HepG2 (cell line): Measurements from ENCODE around the gene MPV17L2. TPM values are rescaled to one million over a fixed set of nuclear protein-coding genes. Genes with fewer than 3 reads are reported as not detected.

Experiments
- CEBPB ChIP-seq: IDR thresholded peaks from 2 replicates; pipeline ENCODE4 v1.6.1; 2011; ENCODE audit warnings: low read depth, low read length, improper control_type of control experiment, borderline replicate concordance
- KDM5A ChIP-seq: fragments of 200-600 bp; sonication (generic); IDR thresholded peaks from 2 replicates; pipeline ENCODE4 v1.7.0; 2018; ENCODE audit warnings: antibody characterized with exemption, mild to moderate bottlenecking, low read length, borderline replicate concordance
- MXD4 ChIP-seq: IDR thresholded peaks from 2 replicates; pipeline ENCODE4 v1.6.1; 2016; ENCODE audit warnings: mild to moderate bottlenecking, missing biosample characterization, missing genetic modification reagents
- POLR2AphosphoS5 ChIP-seq: IDR thresholded peaks from 2 replicates; pipeline ENCODE4 v1.6.1; 2012; ENCODE audit warnings: low read depth, low read length
- RERE ChIP-seq: IDR thresholded peaks from 2 replicates; pipeline ENCODE4 v1.6.1; 2016; ENCODE audit warnings: low read depth, missing genetic modification reagents, missing compliant biosample characterization
- SAP130 ChIP-seq: IDR thresholded peaks from 2 replicates; pipeline ENCODE4 v1.6.1; 2016; ENCODE audit warnings: low read depth
- TARDBP ChIP-seq: sonication (generic); formaldehyde crosslinking; IDR thresholded peaks from 2 replicates; pipeline ENCODE4 v1.8.0; 2022; ENCODE audit warnings: mild to moderate bottlenecking, missing genetic modification reagents
- TEAD2 ChIP-seq: sonication (generic); formaldehyde crosslinking; IDR thresholded peaks from 2 replicates; pipeline ENCODE4 v1.9.0; 2021; ENCODE audit warnings: missing genetic modification reagents
- ZKSCAN1 ChIP-seq: fragments of 150-350 bp; IDR thresholded peaks from 2 replicates; pipeline ENCODE4 v1.6.1; 2014; ENCODE audit warnings: low read length
- ZNF383 ChIP-seq: sonication (generic); formaldehyde crosslinking; IDR thresholded peaks from 2 replicates; pipeline ENCODE4 v1.4.0; 2020; ENCODE audit warnings: missing genetic modification reagents, mild to moderate bottlenecking, borderline replicate concordance
- ZNF44 ChIP-seq: sonication (generic); formaldehyde crosslinking; IDR thresholded peaks from 2 replicates; pipeline ENCODE4 v1.5.1; 2020; ENCODE audit warnings: mild to moderate bottlenecking, missing genetic modification reagents
- ZNF569 ChIP-seq: sonication (generic); formaldehyde crosslinking; IDR thresholded peaks from 2 replicates; pipeline ENCODE4 v1.5.0; 2020; ENCODE audit warnings: mild to moderate bottlenecking, missing genetic modification reagents, moderate library complexity, borderline replicate concordance
- ZNF572 ChIP-seq: sonication (generic); formaldehyde crosslinking; IDR thresholded peaks from 2 replicates; pipeline ENCODE4 v1.5.1; 2020; ENCODE audit warnings: mild to moderate bottlenecking, missing genetic modification reagents
- ZNF660 ChIP-seq: sonication (generic); formaldehyde crosslinking; IDR thresholded peaks from 2 replicates; pipeline ENCODE4 v1.5.1; 2020; ENCODE audit warnings: mild to moderate bottlenecking, low read depth, missing genetic modification reagents, borderline replicate concordance
- polyA plus RNA-seq, 8 experiments: library from polyadenylated mRNA; depleted of rRNA in 3 of 8; stranded (reverse) in 7 of 8; unstranded in 1 of 8; fragments of >200 nt; fragmentation: Illumina TruSeq in 4 of 8; extraction: Trizol in 4 of 8; gene quantifications; 2 replicates each; pipeline versions ENCODE4 v1.2.1 to v1.2.3, GENCODE V29; 2011 to 2016; ENCODE audit warnings: low read depth in 4 of 8, missing spikeins in 1 of 8, mixed read lengths in 1 of 8; ENCODE audit not compliant: insufficient read depth in 1 of 8
- total RNA-seq, 5 experiments: library from RNA; depleted of rRNA; stranded (reverse); fragments of >200 nt; fragmentation: Illumina TruSeq; extraction: Trizol; gene quantifications; 2 replicates each; pipeline ENCODE4 v1.2.3, GENCODE V29; 2016; ENCODE audit warnings: low read depth in 1 of 5
- TF ChIP-seq, protein P1 (sequence below): sonication (generic); formaldehyde crosslinking; IDR thresholded peaks from 2 replicates; pipeline ENCODE4 v1.5.1; 2020; ENCODE audit warnings: mild to moderate bottlenecking, missing genetic modification reagents, moderate library complexity
- TF ChIP-seq, protein P2 (sequence below): sonication (generic); formaldehyde crosslinking; IDR thresholded peaks from 2 replicates; pipeline ENCODE4 v1.5.0; 2020; ENCODE audit warnings: missing genetic modification reagents, mild to moderate bottlenecking, borderline replicate concordance

The MPV17L2 gene
- total and polyA plus RNA-seq, 2 of the 13 experiments (the other 11 are each of a cell fraction or from before 2014, with no cell fraction given), result 13.6 to 16.7 TPM

GRCh38 chr19:18223860-18224524 is 31.0 kb downstream of the MPV17L2 start (continued):
- no peak for TF ChIP-seq RERE (CRISPR knock-in tag)
- TF ChIP-seq ZNF660 (CRISPR knock-in tag), result no peak
- TF ChIP-seq, protein P1, sequence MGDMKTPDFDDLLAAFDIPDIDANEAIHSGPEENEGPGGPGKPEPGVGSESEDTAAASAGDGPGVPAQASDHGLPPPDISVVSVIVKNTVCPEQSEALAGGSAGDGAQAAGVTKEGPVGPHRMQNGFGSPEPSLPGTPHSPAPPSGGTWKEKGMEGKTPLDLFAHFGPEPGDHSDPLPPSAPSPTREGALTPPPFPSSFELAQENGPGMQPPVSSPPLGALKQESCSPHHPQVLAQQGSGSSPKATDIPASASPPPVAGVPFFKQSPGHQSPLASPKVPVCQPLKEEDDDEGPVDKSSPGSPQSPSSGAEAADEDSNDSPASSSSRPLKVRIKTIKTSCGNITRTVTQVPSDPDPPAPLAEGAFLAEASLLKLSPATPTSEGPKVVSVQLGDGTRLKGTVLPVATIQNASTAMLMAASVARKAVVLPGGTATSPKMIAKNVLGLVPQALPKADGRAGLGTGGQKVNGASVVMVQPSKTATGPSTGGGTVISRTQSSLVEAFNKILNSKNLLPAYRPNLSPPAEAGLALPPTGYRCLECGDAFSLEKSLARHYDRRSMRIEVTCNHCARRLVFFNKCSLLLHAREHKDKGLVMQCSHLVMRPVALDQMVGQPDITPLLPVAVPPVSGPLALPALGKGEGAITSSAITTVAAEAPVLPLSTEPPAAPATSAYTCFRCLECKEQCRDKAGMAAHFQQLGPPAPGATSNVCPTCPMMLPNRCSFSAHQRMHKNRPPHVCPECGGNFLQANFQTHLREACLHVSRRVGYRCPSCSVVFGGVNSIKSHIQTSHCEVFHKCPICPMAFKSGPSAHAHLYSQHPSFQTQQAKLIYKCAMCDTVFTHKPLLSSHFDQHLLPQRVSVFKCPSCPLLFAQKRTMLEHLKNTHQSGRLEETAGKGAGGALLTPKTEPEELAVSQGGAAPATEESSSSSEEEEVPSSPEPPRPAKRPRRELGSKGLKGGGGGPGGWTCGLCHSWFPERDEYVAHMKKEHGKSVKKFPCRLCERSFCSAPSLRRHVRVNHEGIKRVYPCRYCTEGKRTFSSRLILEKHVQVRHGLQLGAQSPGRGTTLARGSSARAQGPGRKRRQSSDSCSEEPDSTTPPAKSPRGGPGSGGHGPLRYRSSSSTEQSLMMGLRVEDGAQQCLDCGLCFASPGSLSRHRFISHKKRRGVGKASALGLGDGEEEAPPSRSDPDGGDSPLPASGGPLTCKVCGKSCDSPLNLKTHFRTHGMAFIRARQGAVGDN (CRISPR knock-in tag), result peak; percentile 86
- no peak for TF ChIP-seq ZNF44 (CRISPR knock-in tag)
- 0 out of 2 replicates have a peak, but pooled peaks have one; percentile 70 for TF ChIP-seq ZNF569 (CRISPR knock-in tag)
- TF ChIP-seq, protein P2, sequence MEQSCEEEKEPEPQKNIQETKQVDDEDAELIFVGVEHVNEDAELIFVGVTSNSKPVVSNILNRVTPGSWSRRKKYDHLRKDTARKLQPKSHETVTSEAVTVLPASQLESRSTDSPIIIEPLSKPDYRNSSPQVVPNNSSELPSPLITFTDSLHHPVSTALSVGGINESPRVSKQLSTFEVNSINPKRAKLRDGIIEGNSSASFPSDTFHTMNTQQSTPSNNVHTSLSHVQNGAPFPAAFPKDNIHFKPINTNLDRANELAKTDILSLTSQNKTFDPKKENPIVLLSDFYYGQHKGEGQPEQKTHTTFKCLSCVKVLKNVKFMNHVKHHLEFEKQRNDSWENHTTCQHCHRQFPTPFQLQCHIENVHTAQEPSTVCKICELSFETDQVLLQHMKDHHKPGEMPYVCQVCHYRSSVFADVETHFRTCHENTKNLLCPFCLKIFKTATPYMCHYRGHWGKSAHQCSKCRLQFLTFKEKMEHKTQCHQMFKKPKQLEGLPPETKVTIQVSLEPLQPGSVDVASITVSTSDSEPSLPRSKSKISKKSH (CRISPR knock-in tag), result 0 out of 2 replicates have a peak, but pooled peaks have one; percentile 52
- peak; percentile 39; the same call in 1 of the 2 replicates for TF ChIP-seq SAP130 (CRISPR knock-in tag)
- TF ChIP-seq CEBPB, result no peak
- TF ChIP-seq ZNF572 (CRISPR knock-in tag), result peak; percentile 91
- TF ChIP-seq ZKSCAN1, result no peak
- TF ChIP-seq ZNF383 (CRISPR knock-in tag), result peak; percentile 33; the same call in 1 of the 2 replicates
- TF ChIP-seq TEAD2 (CRISPR knock-in tag), result no peak
- TF ChIP-seq POLR2AphosphoS5, result peak; percentile 65
- peak; percentile 55; the same call in 1 of the 2 replicates for TF ChIP-seq KDM5A
- 0 out of 2 replicates have a peak, but pooled peaks have one; percentile 46 for TF ChIP-seq MXD4 (CRISPR knock-in tag)
- peak; percentile 78 for TF ChIP-seq TARDBP (CRISPR knock-in tag)
